Lower leg skin (tissue), 4 donors: Measurements from ENCODE around the gene BPIFB6. TPM values are rescaled to one million over a fixed set of nuclear protein-coding genes. Genes with fewer than 3 reads are reported as not detected.

Experiments
- DNase-seq, 2 donors: peaks; one replicate each; pipeline ENCODE4 v3.0.0-alpha.2; 2019; ENCODE audit warnings: low spot score in 2 of 2
- H3K4me3 ChIP-seq: fragments of 200-600 bp; sonication (generic); 2 replicates; pipeline ENCODE4 v1.5.1; 2017; ENCODE audit warnings: mild to moderate bottlenecking, low read depth; ENCODE audit not compliant: poor library complexity, severe bottlenecking
- POLR2A ChIP-seq, 2 donors: fragments of 450-650 bp; IDR thresholded peaks; one replicate each; pipeline ENCODE4 v1.6.1; 2016 to 2017; ENCODE audit warnings: antibody characterized with exemption in 2 of 2, mild to moderate bottlenecking in 1 of 2, moderate library complexity in 1 of 2
- WGBS, 2 donors: methylation state at CpG; one replicate each; pipeline ENCODE4 v1.1.5; 2018; 5-methylcytosine and 5-hydroxymethylcytosine counted together
- intact Hi-C: fragments of 100-400 bp; cut with DNase I; formaldehyde crosslinking; loops from one replicate; pipeline ENCODE4 v1.15.0; 2023; ENCODE audit warnings: low total_unique reads
- total RNA-seq, 4 donors: library from RNA; depleted of rRNA; stranded (reverse); fragments of >200 nt; gene quantifications; one replicate each; pipeline ENCODE4 v1.1.0, GENCODE V29; 2016
- TF ChIP-seq, protein P1 (sequence below), 3 donors: fragments of 450-650 bp; IDR thresholded peaks; one replicate each; pipeline ENCODE4 v1.5.1; 2016; ENCODE audit warnings: antibody characterized with exemption in 3 of 3, mild to moderate bottlenecking in 3 of 3, moderate library complexity in 2 of 3

BPIFB6 gene
- total RNA-seq, 4 donors from 2014 or later = not detected

- intact Hi-C loops = no loop called here
- H3K4me3 ChIP-seq = no peak overlapping the region
- TF ChIP-seq, protein P1, sequence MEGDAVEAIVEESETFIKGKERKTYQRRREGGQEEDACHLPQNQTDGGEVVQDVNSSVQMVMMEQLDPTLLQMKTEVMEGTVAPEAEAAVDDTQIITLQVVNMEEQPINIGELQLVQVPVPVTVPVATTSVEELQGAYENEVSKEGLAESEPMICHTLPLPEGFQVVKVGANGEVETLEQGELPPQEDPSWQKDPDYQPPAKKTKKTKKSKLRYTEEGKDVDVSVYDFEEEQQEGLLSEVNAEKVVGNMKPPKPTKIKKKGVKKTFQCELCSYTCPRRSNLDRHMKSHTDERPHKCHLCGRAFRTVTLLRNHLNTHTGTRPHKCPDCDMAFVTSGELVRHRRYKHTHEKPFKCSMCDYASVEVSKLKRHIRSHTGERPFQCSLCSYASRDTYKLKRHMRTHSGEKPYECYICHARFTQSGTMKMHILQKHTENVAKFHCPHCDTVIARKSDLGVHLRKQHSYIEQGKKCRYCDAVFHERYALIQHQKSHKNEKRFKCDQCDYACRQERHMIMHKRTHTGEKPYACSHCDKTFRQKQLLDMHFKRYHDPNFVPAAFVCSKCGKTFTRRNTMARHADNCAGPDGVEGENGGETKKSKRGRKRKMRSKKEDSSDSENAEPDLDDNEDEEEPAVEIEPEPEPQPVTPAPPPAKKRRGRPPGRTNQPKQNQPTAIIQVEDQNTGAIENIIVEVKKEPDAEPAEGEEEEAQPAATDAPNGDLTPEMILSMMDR (IDR thresholded peaks at IDR 0.05) = no peak
- TF ChIP-seq POLR2A (IDR thresholded peaks at IDR 0.05) = no peak
- 56 to 62% methylated on average over 9 of the region's 9 CpGs for WGBS, 2 donors
- DNase-seq = no peak
These were observed 1.4 kb upstream of the BPIFB6 start for GRCh38 chr20:33030076-33030475.

GRCh38 chr20:33030569-33030968, 879 bp upstream of the BPIFB6 start:
- no peak for DNase-seq
- no peak for TF ChIP-seq POLR2A (IDR thresholded peaks at IDR 0.05)
- TF ChIP-seq, protein P1 (IDR thresholded peaks at IDR 0.05) = no peak
- H3K4me3 ChIP-seq = no peak overlapping the region
- WGBS, 2 donors = 81 to 83% methylated on average over 6 of the region's 6 CpGs
- intact Hi-C loops = no loop called here

DNA sequence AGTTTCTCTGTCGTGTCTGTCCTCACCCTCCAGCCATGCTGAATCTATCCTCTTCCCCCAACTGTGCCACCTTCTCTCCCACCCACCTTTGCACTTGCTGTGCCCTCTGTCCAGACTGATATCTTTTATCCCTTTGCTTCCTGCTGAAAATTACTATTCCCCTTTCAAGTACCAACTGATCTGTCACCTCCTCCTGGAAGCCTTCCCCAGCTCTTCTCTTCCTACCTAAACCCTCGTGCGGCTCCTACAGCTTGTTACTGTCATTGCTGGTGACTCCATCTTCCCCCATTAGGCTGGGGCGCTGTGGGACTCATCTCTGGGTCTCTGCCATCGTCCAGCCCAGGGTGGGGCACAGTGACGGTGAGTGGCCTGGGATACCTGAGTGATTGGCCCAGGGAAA, 1.1 kb downstream of the BPIFB6 start:
- intact Hi-C loops = no loop called here
- no peak overlapping the region for H3K4me3 ChIP-seq
- no peak for DNase-seq
- WGBS, 2 donors = 77 to 79% methylated on average over 6 of the region's 6 CpGs
- no peak for TF ChIP-seq POLR2A (IDR thresholded peaks at IDR 0.05)
- TF ChIP-seq, protein P1 (IDR thresholded peaks at IDR 0.05) = no peak

- no peak for TF ChIP-seq POLR2A (IDR thresholded peaks at IDR 0.05)
- TF ChIP-seq, protein P1 (IDR thresholded peaks at IDR 0.05) = no peak
- H3K4me3 ChIP-seq = no peak overlapping the region
- DNase-seq = no peak
- intact Hi-C loops = no loop called here
- WGBS, 2 donors = 51 to 74% methylated on average over 5 of the region's 5 CpGs
These were observed 1.9 kb downstream of the BPIFB6 start for GRCh38 chr20:33033381-33033780.

GRCh38 chr20:33034115-33034514, 2.7 kb downstream of the BPIFB6 start:
- H3K4me3 ChIP-seq = no peak overlapping the region
- DNase-seq = no peak
- 75 to 93% methylated on average over 5 of the region's 5 CpGs for WGBS, 2 donors
- intact Hi-C loops = no loop called here
- no peak for TF ChIP-seq POLR2A (IDR thresholded peaks at IDR 0.05)
- TF ChIP-seq, protein P1 (IDR thresholded peaks at IDR 0.05) = no peak

DNA sequence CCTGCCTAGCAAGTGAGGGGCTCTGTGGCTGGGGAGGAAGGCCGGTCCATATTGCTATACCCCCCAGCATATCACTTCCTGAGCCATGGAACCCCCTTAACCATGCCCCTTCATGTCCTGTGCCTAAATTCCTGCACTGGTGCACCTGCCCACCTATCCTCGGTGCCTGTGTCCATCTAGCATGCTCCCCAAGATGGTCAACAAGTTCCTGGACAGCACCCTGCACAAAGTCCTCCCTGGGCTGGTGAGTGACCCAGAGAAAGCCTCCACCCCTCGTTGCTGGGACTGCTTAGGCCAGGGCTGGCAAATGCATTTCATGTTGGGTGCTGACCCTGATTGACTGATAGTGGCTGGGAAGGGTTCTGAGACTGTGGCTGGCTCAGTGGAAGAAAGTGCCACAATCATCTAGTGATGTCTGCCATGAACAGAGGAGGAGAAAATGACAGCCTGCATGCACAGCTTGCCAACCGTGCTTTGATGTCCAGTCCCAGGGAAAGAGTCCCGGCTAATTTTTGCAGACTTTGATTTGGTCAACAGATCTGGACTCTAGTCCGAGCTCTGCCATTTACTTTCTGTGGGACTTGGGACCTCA, 3.5 kb downstream of the BPIFB6 start:
- TF ChIP-seq POLR2A (IDR thresholded peaks at IDR 0.05) = no peak
- TF ChIP-seq, protein P1 (IDR thresholded peaks at IDR 0.05) = no peak
- H3K4me3 ChIP-seq = no peak overlapping the region
- no peak for DNase-seq
- intact Hi-C loops = no loop called here
- 83 to 89% methylated on average over 6 of the region's 6 CpGs for WGBS, 2 donors
